Endodermal cell (in vitro differentiated cells): ENCODE measurements around the gene BRD3. TPM values are rescaled to one million over a fixed set of nuclear protein-coding genes. Genes with fewer than 3 reads are reported as not detected.
"Not testable (repeated sequence)": the region's sequence is repeated elsewhere in the genome, so short reads cannot be mapped to it uniquely, and the experiment has no call there.

Source experiments
- DNase-seq: peaks from one replicate; pipeline ENCODE4 v3.0.0-alpha.2; 2017
- H3K27ac ChIP-seq: 2 replicates; pipeline ENCODE4 v1.5.1; 2013; ENCODE audit warnings: mild to moderate bottlenecking, low read depth, low read length, moderate library complexity
- H3K27me3 ChIP-seq: 2 replicates; pipeline ENCODE4 v1.6.1; 2013; ENCODE audit warnings: mild to moderate bottlenecking, low read length, moderate library complexity; ENCODE audit not compliant: insufficient read depth, control insufficient read depth, poor library complexity, severe bottlenecking
- H3K36me3 ChIP-seq: 2 replicates; pipeline ENCODE4 v1.7.0; 2013; ENCODE audit warnings: mild to moderate bottlenecking, low read length, moderate library complexity; ENCODE audit not compliant: control insufficient read depth, insufficient read depth
- H3K4me1 ChIP-seq: one replicate; pipeline ENCODE4 v1.7.0; 2013; ENCODE audit warnings: low read length; ENCODE audit not compliant: control insufficient read depth, insufficient read depth
- H3K4me3 ChIP-seq: 2 replicates; pipeline ENCODE4 v1.5.1; 2013; ENCODE audit warnings: mild to moderate bottlenecking, low read length, moderate library complexity
- H3K9ac ChIP-seq: 2 replicates; pipeline ENCODE4 v1.6.1; 2013; ENCODE audit warnings: mild to moderate bottlenecking, low read length, moderate library complexity; ENCODE audit not compliant: poor library complexity, severe bottlenecking; ENCODE audit errors: extremely low read depth
- H3K9me3 ChIP-seq: 2 replicates; pipeline ENCODE4 v1.6.1; 2013; ENCODE audit warnings: mild to moderate bottlenecking, low read length, moderate library complexity; ENCODE audit not compliant: control insufficient read depth
- H3K27ac Mint-ChIP-seq: 2 replicates; pipeline ENCODE4 v1.8.0; 2020; ENCODE audit warnings: mixed read lengths
- H3K27me3 Mint-ChIP-seq: 2 replicates; pipeline ENCODE4 v1.8.0; 2021; ENCODE audit warnings: mild to moderate bottlenecking, mixed read lengths; ENCODE audit not compliant: insufficient read depth
- H3K36me3 Mint-ChIP-seq: 2 replicates; pipeline ENCODE4 v1.8.0; 2020; ENCODE audit warnings: low read depth, mixed read lengths
- H3K4me1 Mint-ChIP-seq: 2 replicates; pipeline ENCODE4 v1.8.0; 2020; ENCODE audit warnings: mixed read lengths
- H3K4me3 Mint-ChIP-seq: 2 replicates; pipeline ENCODE4 v1.8.0; 2020; ENCODE audit warnings: mild to moderate bottlenecking, moderate library complexity, mixed read lengths
- H3K9me3 Mint-ChIP-seq: 2 replicates; pipeline ENCODE4 v1.8.0; 2020; ENCODE audit warnings: mild to moderate bottlenecking, mixed read lengths
- CTCF ChIP-seq: fragments of 200-600 bp; sonication (generic); conservative IDR thresholded peaks from 2 replicates; pipeline ENCODE4 v1.5.0; 2021; ENCODE audit warnings: antibody characterized with exemption, mild to moderate bottlenecking
- WGBS, 2 experiments: methylation state at CpG; one replicate each; pipeline versions ENCODE4 v1.1.5 to v1.1.7; 2013; ENCODE audit warnings: missing lambda C conversion rate in 2 of 2, mixed read lengths in 1 of 2; ENCODE audit not compliant: insufficient coverage in 1 of 2, insufficient read length in 1 of 2; 5-methylcytosine and 5-hydroxymethylcytosine counted together
- total RNA-seq, 2 donors: library from RNA; stranded (reverse); fragmentation: NEBNext Ultra II Directional in 1 of 2; extraction: Animal tissue kit (Norgen Biotek cat#: 25700) in 1 of 2; gene quantifications; 2 replicates in 1 of 2; 3 replicates in 1 of 2; pipeline ENCODE4 v1.2.1, GENCODE V29; 2021

Gene BRD3
- total RNA-seq, 2 donors from 2014 or later, result 92.3 to 103 TPM

GRCh38 chr9:134073500-134073899 is 5.7 kb upstream of the BRD3 start:
- Mint-ChIP-seq H3K27ac (no peak overlapping the region), H3K27me3 (peaks cover 38% of the 10 kb centered on the region), H3K9me3 (peaks cover 40% of the 10 kb centered on the region), H3K36me3 (no peaks in the 10 kb centered on the region), H3K4me3 (no peak overlapping the region), H3K4me1 (peaks cover 2% of the 10 kb centered on the region)
- Histone ChIP-seq H3K9me3 (peaks cover 14% of the 10 kb centered on the region), H3K4me3 (no peak overlapping the region), H3K27ac (no peak overlapping the region), H3K9ac (no peak overlapping the region), H3K27me3 (peaks cover 27% of the 10 kb centered on the region), H3K36me3 (no peaks in the 10 kb centered on the region), H3K4me1 (no peaks in the 10 kb centered on the region)
- no peak for DNase-seq
- no peak for TF ChIP-seq CTCF
- WGBS, 2 experiments, result 78 to 84% methylated on average over 5 to 6 of the region's 6 CpGs

- H3K27ac ChIP-seq, H3K4me3 Mint-ChIP-seq, H3K36me3 Mint-ChIP-seq, H3K4me3 ChIP-seq, H3K36me3 ChIP-seq, H3K4me1 ChIP-seq, H3K27ac Mint-ChIP-seq, H3K4me1 Mint-ChIP-seq, H3K9ac ChIP-seq: not testable (repeated sequence)
- WGBS, 2 experiments, result 85 to 93% methylated on average over 3 to 7 of the region's 7 CpGs
- Histone ChIP-seq H3K27me3 (peaks cover 27% of the 10 kb centered on the region), H3K9me3 (peaks cover 14% of the 10 kb centered on the region)
- H3K27me3 Mint-ChIP-seq, result peaks cover 38% of the 10 kb centered on the region
- DNase-seq, result peak; percentile 8
- peaks cover 39% of the 10 kb centered on the region for H3K9me3 Mint-ChIP-seq
These were observed 4.9 kb upstream of the BRD3 start for GRCh38 chr9:134072683-134073082.

- no peak overlapping the region for H3K27ac ChIP-seq
- DNase-seq, result peak; percentile 32
- peaks cover 27% of the 10 kb centered on the region for H3K27me3 ChIP-seq
- peaks cover 9% of the 10 kb centered on the region for H3K9me3 ChIP-seq
- Mint-ChIP-seq H3K9me3 (peaks cover 25% of the 10 kb centered on the region), H3K4me3 (no peak overlapping the region), H3K27me3 (peaks cover 37% of the 10 kb centered on the region), H3K4me1 (peaks cover 5% of the 10 kb centered on the region), H3K27ac (no peak overlapping the region), H3K36me3 (no peaks in the 10 kb centered on the region)
- no peak overlapping the region for H3K9ac ChIP-seq
- no peaks in the 10 kb centered on the region for H3K36me3 ChIP-seq
- H3K4me1 ChIP-seq, result no peaks in the 10 kb centered on the region
- TF ChIP-seq CTCF, result no peak
- 89 to 90% methylated on average over 12 of the region's 12 CpGs for WGBS, 2 experiments
- no peak overlapping the region for H3K4me3 ChIP-seq
These were observed 3.3 kb upstream of the BRD3 start for GRCh38 chr9:134071149-134071548.
